HG02588 (cell line): ENCODE measurements around the gene TMEM151B.

Experiments
- ATAC-seq: cut with Tn5 transposase; IDR thresholded peaks from one replicate; pipeline ENCODE4 v1.9.1; 2021; ENCODE audit warnings: mild to moderate bottlenecking, moderate library complexity; ENCODE audit not compliant: unreplicated experiment

The TMEM151B gene

DNA sequence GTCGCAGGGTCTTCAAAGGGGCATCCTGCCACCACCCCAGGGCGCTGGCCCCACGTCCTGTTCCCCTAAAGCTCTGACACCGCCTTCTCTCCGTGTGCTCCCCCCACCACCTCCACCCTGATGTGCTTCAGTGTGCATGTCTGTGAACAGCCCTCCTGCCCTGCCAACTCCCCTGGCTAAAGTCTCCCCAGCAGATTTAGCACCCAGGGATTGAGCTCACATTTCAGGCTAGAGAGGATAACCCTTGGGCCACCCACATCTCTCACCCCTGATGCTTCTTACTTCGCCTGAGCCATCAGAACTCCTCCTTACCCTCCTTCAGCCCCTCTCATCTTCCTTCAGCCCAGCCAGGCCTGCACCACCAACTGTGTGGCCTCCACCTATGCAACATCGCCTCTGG lies 7.5 kb downstream of the TMEM151B start:
- ATAC-seq, result no peak

DNA sequence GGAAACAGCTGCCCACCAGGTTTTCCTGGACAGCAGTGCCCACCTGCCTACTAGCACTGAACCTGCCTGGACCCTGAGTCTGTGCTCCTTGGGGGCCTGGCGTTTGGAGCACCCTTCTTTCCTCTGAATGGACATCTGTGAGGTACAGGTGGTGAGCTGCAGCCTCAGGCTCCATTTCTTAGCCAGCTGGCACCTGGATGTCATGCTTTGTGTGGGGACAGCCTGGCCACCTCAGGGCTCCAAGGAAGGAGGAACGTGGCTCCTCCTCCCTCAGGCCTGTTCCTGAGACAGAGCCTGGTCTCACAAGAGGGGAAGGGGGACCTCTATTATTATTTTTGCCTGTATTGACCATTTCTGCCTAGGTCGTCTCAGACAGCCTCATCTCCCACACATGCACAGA lies 8.1 kb downstream of the TMEM151B start:
- ATAC-seq, result no peak

DNA sequence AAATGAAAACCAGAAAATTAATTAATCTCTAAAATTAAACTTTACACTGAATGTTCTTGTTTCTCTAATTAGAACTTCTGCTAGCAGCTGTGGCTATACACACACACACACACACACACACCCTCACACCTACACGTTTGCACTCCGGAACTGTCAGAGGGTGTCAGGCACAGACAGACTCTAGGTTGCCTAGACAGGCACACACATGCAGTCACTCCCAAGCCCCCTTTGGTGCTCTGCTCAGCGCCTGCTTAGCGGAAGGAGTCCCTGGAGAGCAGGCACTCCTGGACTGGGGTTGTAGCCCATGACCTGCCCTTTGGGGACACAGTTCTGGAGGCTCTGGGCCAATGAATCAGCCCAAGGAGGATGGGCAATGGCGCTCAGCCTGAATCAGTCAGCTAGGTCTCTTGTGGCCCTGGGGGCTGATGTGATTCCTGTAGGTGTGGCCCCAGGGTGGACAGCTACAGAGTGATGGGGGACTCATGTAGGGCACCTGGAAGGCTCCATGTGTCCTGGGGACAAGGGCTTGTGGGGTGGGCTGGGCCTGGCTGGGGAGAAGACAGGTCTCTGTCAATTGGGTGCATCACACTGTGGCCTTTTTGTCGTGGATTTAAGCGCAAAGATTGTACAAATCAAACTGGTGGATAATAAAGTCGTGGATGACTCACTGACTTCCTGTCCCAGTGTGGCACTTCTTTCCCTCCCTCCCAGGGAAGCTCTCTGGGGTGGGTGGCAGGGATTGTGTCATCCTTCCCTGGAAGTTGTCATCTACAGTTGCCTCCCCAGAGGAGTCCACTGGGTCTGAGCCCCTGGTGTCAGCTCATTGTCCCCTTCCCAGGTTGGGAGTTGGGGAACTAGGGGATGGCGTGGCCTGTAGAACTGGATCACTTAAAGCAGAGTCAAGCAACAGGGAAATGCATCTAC lies 8.8 kb downstream of the TMEM151B start:
- ATAC-seq, result no peak

DNA sequence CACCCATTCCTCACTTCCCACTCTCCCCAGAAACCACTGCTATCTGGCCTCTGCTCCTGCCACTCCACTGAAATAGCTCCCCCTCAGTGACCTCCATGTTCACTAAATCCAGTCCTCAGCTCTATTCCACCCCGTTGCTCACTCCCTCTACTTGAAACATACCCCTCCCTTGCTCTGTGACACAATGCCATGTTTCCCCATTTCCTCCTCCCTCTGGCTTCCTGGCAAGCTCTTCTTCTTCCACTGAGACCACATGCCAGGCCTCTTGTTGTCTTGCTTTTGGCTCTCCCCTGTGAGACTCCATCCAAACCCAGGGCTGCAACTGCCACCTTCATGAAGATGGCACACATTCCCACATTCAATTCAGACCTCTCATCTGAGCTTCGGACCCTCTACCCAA lies 13.9 kb downstream of the TMEM151B start:
- ATAC-seq, result no peak

DNA sequence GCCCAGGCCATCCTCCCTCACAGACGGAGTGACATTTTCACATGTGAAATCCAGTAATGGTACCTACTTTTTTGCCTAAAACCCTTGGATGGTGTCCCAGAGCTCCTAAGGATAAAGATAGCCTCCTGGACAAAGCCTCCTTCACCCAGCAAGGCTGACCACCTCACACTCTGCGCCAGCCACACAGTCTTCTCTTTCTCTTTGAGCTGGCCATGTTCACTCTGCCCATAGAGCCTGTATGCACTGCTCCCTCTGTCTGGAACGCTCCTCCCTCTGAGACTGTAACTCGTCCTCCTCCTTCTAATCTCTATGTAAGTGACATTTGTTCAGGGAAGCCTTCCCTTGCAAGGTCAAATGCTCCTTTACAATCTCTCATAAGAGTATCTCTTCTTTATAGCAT lies 14.6 kb downstream of the TMEM151B start:
- no peak for ATAC-seq

DNA sequence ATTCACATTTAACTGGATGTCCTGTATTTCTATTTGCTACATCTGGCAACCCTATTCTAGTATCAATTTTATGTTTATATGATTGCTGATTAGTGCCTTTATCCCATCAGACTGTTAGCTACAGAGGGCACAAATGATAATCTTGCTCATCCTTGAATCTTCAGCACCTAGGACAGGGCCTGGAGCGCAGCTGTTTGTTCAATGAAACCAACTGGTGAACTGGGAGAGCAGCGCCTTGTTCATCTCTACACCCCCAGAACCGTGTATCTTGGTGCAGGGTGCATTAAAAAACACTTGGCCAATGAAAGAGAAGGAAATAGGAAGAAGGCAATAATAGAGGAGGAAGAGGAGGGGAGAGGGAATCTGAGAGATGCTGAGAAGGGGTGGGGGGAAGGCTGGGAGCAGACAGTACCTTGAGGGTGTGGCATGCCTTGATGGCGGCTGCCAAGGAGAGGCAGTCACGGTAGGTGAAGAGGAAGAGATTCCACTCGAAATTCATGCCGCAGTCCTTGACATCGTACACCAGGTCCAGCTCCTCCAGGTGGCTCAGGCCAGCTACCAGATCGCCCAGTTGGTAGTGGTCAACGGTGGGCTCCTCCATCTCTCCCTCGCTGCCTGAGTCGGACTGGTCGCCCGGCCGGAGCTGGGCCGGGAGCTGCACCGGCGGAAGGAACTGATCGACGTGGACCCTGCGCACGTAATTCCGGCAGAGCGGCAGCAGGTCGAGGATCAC lies 15.5 kb downstream of the TMEM151B start:
- no peak for ATAC-seq

DNA sequence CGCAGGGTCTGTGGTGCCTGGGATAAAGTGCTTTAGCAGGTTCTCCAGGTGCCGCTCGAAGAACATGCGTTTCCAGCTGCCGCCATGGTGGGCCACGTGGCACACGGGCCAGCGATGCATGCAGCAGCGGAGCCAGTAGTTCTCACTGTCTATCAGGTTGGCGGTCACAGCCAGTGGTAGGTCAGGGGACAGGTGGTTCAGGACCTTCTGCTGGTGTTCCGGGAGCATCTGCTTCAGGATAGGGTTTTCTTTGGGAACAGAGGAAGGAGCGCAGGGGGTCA lies 16.0 kb downstream of the TMEM151B start:
- no peak for ATAC-seq

DNA sequence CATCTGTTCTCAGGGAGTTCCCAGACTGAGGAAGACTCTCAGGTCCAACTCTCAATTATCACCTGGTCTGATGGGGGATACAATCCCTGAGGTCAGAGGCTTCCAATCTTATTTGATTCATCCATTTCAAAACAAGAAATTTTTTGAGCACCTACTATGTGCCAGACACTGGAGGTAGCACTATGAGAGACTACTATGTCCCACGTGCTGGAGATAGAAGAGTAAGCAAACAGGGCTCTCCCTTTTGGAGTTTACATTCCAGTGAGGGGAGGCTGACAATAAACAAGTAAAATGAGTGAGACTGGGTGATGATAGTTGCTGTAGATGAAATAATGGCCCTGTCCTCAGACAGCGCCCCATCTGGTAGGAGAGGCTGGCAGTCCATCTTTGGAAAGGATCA lies 16.5 kb downstream of the TMEM151B start:
- no peak for ATAC-seq

DNA sequence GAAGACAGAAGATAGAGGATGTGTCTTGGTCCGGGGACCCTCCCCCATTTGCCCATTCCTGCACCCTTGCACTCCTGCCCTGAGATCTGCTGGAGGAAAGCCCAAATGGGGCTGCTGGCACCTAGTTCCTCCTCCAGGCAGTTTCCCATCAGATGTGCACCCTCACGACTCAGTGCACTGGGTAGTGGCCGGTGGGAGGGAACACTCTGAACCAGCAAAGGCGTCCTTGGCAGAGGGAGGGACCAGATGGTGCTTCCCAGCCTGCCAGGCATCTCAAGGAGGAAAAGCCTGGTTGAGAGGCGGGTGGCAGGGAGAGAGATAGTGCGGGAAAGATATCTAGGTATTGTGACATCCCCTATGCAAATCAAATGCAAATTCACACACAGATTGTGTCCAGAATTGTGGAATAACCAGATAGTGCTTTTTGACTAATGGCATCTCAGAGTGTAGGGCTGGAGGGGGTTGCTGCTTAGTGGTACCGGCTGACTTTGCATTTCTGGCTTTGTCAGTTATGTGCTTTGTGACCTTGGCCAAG lies 19.5 kb downstream of the TMEM151B start:
- no peak for ATAC-seq

DNA sequence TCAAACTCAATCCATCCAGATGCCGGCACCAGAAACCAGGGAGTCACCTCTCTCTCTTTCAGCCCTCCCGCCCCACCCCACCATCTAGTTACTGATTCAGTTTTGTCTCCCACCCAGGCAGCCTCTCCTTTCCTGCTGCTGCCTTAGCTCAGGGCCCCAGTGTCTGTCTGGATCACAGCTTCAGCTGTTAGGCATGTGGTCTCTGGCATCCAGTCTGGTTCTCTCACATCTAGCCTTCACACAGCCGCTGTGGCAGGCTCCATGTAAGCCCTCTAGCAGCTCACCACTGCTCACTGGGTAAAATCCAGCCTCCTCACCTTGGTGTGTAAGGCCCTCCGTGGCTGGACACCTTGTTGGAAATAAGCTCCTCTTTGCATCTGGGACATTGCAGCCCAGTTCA lies 21.6 kb downstream of the TMEM151B start:
- no peak for ATAC-seq

DNA sequence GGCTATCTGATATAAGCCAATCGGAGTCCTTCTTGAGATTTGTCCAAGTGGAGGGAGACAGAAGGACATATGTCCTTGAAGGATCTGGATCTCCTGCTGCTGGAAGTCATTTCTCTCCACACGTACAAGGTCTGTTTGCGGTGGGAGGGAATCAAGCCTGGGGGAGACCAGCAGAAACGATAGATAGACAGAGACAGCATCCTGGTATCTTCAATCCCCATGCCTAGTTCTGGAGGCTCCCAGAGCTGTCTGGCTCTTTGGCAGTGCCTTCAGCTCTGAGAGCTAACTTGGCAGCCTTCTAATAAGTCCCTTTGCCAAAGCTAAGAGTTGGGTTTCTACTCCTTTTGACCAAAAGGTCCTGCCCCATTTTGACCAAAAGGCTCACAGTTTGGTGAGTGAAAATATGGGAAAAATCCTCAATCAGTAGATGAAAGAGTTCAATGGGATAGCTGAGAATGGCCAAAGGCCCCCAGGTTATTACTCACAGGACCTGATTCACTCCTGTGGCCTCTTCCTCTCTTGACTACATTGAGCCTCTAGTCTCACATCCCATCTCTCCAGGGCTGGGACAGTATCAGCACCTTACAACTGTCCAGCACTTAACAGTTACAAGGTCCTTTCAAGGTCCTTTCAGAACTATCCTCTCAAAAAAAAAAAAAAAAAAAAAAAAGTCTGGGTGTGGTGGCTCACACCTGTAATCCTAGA lies 22.6 kb downstream of the TMEM151B start:
- ATAC-seq, result no peak

DNA sequence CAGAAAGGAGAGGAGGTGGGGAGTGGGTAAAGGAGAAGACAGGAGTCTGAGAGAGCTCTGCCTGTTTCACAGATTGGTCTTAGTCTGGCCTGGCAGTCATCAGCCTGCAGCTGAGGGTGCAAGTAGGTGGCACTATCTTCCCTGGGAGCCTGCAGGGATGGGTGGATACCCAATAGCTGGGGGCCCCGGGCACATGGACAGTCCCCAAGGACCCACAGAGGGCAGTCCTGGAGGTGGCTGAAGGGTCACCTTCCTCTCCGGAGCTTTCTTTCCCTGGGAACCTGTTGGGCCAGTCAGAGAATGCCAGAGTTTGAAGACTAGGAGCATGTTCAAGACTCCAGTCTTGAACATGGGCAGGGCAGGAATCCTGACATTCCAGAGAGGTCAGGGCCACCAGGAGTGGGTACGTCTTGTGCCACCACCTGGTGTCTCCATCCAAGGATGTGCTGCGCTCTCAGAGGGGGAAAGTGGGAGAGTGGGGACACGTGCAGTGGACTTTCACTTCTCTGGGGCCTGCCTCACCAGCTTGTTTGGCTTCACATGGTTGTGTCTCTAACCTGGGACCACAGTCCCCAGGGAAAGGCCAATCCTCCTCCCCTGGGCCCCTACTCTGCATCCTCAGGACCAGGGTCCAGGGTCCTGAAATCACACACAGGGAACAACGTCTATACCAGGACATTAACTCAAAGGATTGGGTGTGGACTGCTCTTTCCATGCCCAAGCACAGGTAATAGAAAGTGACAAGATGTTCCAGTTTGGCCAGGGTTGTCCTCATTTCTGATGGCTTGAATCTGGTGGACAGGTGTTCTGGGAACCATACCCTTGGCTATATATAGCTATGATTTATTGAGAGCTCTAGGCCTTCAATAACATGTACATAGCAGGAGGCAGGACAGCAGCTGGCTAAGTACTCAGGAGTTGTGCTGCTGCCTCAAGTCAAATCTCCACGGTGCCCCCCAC lies 24.9 kb downstream of the TMEM151B start:
- ATAC-seq, result no peak

DNA sequence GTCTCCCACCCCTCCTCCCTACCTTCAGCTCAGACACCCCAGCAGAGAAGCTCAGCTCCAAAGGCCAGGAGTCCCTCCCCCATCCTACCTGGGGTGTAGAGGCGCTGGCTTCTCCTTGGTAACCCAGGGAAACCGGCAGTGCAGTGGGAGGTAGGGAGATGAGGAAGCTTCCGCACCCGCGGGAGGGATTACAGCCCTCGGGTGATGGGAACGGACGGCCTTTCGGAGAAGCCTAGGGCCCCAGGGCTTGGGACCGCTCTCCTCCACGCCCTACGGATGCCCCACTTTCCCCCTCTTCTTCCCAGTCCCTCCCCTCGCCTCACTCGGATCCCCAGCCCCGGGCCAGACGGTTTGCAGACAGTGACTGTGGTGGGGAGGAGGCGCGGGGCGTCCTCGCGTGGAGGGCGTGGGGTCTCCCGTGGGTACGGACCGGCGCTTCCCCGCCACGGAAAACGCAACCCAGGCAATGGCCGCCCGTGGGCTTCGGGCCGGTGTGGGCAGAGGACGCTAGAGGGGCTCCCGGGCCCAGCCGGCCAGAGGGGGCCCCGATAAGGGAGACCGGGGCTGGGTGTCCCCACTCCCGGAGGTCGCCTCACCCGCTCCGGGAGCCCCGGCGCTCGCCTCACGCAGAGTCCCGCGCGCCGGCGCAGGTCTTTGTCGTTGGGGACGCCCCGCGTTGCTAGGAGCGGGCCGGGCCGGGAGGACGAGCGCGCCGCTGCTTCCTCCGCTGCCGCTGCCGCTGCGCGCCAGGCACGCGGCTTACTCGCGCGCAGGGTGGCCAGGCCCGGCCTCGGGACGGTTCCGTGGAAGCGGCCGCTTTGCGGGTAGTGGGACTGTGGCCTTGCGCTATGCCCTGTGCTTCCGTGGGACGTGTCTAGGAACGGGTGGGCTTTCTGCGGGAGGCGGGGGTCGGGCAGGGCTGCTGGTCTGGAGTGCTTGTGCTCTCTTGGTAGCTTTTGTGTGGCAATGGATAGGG lies 27.1 kb downstream of the TMEM151B start:
- no peak for ATAC-seq

DNA sequence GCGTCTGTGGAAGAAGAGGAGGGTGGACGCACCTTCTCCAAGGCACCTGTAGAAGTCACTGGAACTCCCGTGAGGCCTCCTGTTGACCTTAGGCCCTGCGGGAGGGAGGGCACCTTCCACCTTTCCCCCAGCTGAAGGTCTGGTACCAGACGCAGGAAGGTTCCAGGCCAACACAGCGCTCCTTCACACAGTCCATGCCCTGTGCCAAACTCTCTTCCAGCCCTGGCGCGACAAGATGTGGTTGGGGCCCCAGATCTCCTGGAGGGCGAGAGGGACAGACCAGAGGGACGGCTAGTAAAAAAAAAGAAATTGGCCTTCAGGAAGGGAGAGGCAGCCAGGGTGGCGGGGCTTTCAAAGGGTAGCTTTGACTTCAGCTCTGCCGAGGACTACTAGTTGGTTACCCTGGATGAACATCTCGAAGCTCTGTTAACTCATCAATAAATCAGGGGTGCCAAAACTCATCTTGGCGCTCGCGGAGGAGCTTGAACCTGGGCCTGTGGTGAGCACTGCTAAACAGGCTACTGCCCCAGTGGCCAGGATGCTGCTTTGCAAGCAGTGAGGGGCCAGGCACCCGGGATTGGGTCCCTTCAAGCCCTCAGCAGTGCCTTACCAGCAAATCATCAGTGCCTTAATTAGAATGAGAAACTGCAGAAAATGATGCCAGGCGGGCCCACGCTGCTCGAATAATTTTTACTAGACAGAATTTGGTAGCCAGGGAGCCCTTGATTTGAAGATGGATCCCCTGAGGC lies 28.0 kb downstream of the TMEM151B start:
- ATAC-seq, result no peak

DNA sequence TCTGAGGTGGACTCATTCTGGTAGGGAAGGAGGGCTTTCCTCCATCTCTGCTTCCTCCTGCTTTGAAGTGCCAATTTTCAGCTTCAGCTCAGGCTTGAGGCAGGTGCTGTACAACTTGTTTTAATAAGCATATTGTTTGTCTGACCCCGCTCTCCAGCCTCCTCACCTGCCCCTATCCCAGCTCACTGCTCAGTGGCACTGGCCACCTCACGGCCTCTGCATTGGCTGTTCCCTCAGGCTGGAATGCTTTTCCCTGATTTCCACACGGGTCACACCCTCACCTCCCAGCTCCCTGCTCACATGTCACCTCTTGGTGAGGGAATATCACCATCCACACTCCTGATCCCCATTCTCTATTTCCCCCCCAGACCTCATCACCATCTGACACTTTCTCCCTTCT lies 28.6 kb downstream of the TMEM151B start:
- no peak for ATAC-seq

DNA sequence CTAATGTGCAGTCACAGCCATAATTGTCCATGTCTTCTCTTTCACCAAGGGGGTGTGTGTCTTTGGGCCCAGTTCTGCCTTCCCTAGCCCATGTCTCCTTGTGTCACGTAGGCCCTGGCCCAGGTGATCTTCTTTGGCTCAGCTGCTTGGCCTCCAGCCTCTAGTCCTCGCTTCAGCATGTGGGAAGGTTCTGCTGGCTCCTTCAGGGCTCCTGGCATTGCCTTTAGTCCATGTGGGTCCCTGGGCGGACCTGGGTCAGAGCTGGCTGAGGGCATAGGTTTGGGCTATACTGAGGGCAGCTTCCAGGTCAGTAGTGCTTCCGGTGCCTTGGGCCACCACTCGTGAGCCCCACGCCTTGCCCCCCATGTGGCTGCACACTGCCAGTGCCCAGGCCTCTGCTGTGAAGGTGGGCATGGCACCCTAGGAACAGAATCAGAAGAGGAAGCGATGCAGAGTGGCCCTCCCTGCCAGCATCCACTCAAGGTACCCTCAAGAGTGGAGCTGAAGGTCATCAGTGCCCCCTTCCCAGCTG lies 30.1 kb downstream of the TMEM151B start:
- ATAC-seq, result no peak

DNA sequence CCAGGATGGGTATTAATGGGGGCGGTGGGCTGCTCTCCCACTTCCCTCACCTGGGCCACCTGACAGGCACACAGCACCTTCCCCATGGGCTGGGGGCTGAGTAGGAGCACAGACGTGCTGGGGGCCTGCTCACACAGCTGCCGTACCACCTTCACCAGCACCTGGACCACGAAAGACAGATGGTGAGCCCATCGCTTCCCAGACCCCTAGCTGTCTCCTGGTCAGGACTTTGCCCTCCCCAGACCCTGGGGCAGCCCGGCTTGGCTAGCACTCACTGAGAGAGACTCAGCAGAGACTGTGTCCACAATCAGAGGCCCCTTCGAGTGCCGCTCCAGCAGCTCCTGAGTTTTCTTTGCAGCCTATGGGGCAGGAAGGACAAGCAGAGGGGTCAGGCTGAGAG lies 30.9 kb downstream of the TMEM151B start:
- no peak for ATAC-seq
